BE2C (cell line): ENCODE measurements around the gene IL10RA.

Experiments used
- DNase-seq: peaks from one replicate; pipeline ENCODE4 v3.0.0-alpha.2; 2020
- H3K27me3 ChIP-seq: fragments of 250-450 bp; sonication (Bioruptor Pico); 2 replicates; pipeline ENCODE4 v1.5.1; 2020; ENCODE audit warnings: mild to moderate bottlenecking
- H3K36me3 ChIP-seq: fragments of 250-450 bp; sonication (Bioruptor Pico); 2 replicates; pipeline ENCODE4 v1.5.1; 2020; ENCODE audit warnings: mild to moderate bottlenecking
- H3K4me1 ChIP-seq: fragments of 250-450 bp; sonication (Bioruptor Pico); 2 replicates; pipeline ENCODE4 v1.5.1; 2020
- H3K4me3 ChIP-seq: 2 replicates; pipeline ENCODE4 v1.5.1; 2011; ENCODE audit warnings: low read depth, low read length
- H3K9me3 ChIP-seq: fragments of 250-450 bp; sonication (Bioruptor Pico); 2 replicates; pipeline ENCODE4 v1.5.1; 2020
- TF ChIP-seq, protein P1 (sequence below): IDR thresholded peaks from 2 replicates; pipeline ENCODE4 v1.5.1; 2012; ENCODE audit warnings: mild to moderate bottlenecking, low read depth, low read length

The IL10RA gene

DNA sequence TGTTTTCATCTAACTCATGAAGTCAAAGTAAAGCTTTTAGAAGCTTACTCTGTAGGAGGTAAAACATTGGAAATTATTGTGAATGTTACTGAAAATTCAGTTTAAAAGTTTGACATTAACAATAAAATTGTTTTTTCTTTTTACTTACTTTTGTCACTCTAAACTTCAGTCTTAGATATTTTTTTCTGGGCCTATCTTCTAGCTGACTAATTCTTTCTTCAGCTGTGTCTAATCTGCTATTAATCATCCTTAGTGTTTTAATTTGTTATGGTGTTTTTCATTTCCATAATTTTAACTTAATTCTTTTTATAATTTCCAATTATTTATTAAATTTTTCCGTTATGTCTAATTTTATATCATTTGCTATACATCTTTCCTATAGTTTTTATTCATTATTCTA lies 35.0 kb downstream of the IL10RA start:
- DNase-seq: no peak
- H3K36me3 ChIP-seq: no peaks in the 10 kb centered on the region
- H3K4me3 ChIP-seq: no peak overlapping the region
- TF ChIP-seq, protein P1, sequence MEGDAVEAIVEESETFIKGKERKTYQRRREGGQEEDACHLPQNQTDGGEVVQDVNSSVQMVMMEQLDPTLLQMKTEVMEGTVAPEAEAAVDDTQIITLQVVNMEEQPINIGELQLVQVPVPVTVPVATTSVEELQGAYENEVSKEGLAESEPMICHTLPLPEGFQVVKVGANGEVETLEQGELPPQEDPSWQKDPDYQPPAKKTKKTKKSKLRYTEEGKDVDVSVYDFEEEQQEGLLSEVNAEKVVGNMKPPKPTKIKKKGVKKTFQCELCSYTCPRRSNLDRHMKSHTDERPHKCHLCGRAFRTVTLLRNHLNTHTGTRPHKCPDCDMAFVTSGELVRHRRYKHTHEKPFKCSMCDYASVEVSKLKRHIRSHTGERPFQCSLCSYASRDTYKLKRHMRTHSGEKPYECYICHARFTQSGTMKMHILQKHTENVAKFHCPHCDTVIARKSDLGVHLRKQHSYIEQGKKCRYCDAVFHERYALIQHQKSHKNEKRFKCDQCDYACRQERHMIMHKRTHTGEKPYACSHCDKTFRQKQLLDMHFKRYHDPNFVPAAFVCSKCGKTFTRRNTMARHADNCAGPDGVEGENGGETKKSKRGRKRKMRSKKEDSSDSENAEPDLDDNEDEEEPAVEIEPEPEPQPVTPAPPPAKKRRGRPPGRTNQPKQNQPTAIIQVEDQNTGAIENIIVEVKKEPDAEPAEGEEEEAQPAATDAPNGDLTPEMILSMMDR: no peak
- peaks cover 13% of the 10 kb centered on the region for H3K27me3 ChIP-seq
- no peaks in the 10 kb centered on the region; the same call in 1 of the 2 replicates for H3K9me3 ChIP-seq
- H3K4me1 ChIP-seq: no peaks in the 10 kb centered on the region

DNA sequence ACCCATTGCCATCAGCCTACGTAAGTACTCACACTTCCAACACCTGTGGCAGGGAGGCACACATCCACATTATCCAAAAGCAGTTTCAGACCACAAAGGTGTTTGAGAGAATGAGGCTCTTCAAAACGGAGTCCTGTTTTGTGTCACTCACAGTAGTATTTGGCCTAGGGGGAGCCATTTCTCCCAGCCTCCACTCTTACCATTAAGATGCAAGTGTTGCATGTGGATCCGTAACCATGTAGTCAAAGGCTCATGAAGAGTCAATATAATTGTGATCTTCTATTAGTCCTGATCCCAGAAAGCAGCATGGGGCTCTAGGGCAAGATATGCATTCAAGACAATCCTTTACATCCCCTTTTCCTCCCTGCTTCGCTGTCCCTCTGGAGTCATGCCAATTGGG lies 41.5 kb downstream of the IL10RA start:
- TF ChIP-seq, protein P1: peak; percentile 14; the same call in 1 of the 2 replicates
- DNase-seq: no peak
- Histone ChIP-seq H3K27me3 (peaks cover 22% of the 10 kb centered on the region), H3K4me3 (no peak overlapping the region), H3K4me1 (no peaks in the 10 kb centered on the region), H3K36me3 (no peaks in the 10 kb centered on the region), H3K9me3 (no peaks in the 10 kb centered on the region)

DNA sequence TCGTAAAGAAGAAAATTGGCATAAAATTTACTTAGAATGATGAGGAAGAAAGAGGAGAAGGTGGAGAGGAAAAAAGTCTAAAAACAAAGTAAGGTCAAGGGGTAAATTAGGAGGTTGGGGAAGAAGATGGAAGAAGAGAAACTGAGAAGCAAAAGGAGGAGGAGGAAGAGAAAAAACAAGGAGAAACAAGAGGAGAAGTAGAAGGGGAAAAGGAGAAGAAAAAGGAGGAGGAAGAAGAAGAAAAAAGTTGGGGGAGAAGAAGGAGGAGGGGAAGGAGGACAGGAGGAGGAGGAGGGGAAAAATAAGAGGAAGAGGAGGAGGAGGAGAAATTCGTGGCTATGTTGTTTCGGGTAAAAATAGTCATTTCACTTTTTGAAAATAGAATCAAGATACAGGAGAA lies 42.4 kb downstream of the IL10RA start:
- no peak for DNase-seq
- H3K4me3 ChIP-seq: no peak overlapping the region
- peaks cover 22% of the 10 kb centered on the region for H3K27me3 ChIP-seq
- H3K36me3 ChIP-seq: no peaks in the 10 kb centered on the region
- no peaks in the 10 kb centered on the region for H3K4me1 ChIP-seq
- TF ChIP-seq, protein P1: no peak
- H3K9me3 ChIP-seq: no peaks in the 10 kb centered on the region

DNA sequence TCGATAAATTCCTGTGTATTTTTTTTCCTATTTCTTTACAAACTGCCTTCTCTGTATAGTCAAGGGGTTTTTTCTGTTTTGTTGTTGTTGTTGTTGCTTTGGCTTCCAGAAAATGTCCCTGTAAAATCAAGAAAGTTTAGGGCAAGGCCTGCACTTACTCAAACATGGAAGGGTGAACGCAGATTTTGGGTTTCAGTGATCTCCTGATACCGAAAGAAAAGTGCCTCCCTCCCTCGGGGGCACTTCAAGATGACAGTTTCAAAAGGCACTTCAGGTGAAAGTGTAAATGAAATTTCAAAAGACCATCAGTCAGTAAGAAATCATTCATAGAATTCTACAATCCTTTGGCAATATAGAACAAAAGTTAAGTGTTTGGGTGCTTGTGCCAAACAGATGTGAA lies 47.2 kb downstream of the IL10RA start:
- DNase-seq: no peak
- Histone ChIP-seq H3K36me3 (no peaks in the 10 kb centered on the region), H3K4me1 (no peaks in the 10 kb centered on the region), H3K27me3 (peaks cover 18% of the 10 kb centered on the region), H3K9me3 (no peaks in the 10 kb centered on the region), H3K4me3 (no peak overlapping the region)
- TF ChIP-seq, protein P1: no peak

DNA sequence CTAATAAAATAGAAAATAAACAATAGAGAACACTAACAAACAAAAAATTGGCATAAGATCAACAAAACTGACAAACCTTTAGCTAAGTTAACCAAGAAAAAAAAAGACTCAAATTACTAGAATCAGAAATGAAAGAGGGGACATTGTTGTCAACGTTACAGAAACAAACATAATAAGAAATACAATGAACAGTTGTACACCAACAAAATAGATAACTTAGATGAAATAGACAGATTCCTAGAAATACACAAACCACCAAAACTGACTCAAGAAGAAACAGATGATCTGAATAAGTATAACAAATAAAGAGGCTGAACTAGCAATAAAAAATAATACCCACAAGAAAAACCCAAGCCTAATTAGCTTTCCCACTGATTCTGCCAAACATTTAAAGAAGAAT lies 55.9 kb downstream of the IL10RA start:
- DNase-seq: no peak
- H3K4me3 ChIP-seq: no peak overlapping the region
- H3K9me3 ChIP-seq: no peaks in the 10 kb centered on the region
- H3K27me3 ChIP-seq: peaks cover 30% of the 10 kb centered on the region
- no peaks in the 10 kb centered on the region for H3K4me1 ChIP-seq
- H3K36me3 ChIP-seq: no peaks in the 10 kb centered on the region
- TF ChIP-seq, protein P1: no peak

DNA sequence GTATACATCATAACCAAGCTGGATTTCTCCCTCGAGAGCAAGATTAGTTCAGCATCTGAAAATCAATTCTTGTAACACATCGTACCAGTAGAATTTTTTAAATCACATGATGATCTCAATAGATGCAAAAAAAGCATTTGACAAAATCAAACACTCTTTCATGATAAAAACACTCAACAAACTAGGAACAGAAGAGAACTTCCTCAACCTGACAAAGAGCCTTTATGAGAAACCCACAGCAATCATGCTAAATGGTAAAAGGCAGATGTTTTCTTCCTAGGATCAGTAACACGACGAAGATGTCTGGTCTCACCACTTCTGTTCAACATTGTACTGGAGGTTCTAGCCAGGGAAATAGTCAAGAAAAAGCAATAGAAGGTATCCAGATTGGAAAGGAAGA lies 56.6 kb downstream of the IL10RA start:
- TF ChIP-seq, protein P1: no peak
- Histone ChIP-seq H3K9me3 (no peaks in the 10 kb centered on the region), H3K4me1 (no peaks in the 10 kb centered on the region), H3K27me3 (peaks cover 30% of the 10 kb centered on the region), H3K36me3 (no peaks in the 10 kb centered on the region), H3K4me3 (no peak overlapping the region)
- DNase-seq: no peak
